HEK293T (cell line): ENCODE data around the gene UVRAG.

Experiments
- ARNT ChIP-seq: fragments of 450-650 bp; IDR thresholded peaks from 2 replicates; pipeline ENCODE4 v1.6.1; 2017; ENCODE audit warnings: mild to moderate bottlenecking
- CTBP1 ChIP-seq: fragments of 450-650 bp; IDR thresholded peaks from 2 replicates; pipeline ENCODE4 v1.6.1; 2016; ENCODE audit warnings: borderline replicate concordance
- FOXA1 ChIP-seq: fragments of 450-650 bp; IDR thresholded peaks from 2 replicates; pipeline ENCODE4 v1.6.1; 2016; ENCODE audit warnings: mild to moderate bottlenecking
- SP1 ChIP-seq: fragments of 450-650 bp; IDR thresholded peaks from 2 replicates; pipeline ENCODE4 v1.6.1; 2017
- SUZ12 ChIP-seq: fragments of 450-650 bp; IDR thresholded peaks from 2 replicates; pipeline ENCODE4 v1.6.1; 2016; ENCODE audit warnings: mild to moderate bottlenecking

GRCh38 chr11:75820645-75821044 is 5.6 kb downstream of the UVRAG start:
- TF ChIP-seq FOXA1 (no peak), SUZ12 (no peak), ARNT (no peak), CTBP1 (no peak), SP1 (no peak)
